Thyroid gland (tissue), 4 donors: ENCODE measurements around the gene CXCR4. TPM values are rescaled to one million over a fixed set of nuclear protein-coding genes. Genes with fewer than 3 reads are reported as not detected.

Experiments used
- DNase-seq, 2 donors: peaks; one replicate each; pipeline ENCODE4 v3.0.0-alpha.2; 2019
- H3K27ac ChIP-seq, 3 donors: fragments of 200-600 bp; sonication (generic); 1 replicate in 2 of 3; 2 replicates in 1 of 3; pipeline ENCODE4 v1.5.1; 2016 to 2019; ENCODE audit warnings: mild to moderate bottlenecking in 1 of 3, moderate library complexity in 1 of 3
- H3K27me3 ChIP-seq: fragments of 200-600 bp; sonication (generic); one replicate; pipeline ENCODE4 v1.5.1; 2019
- H3K36me3 ChIP-seq, 2 donors: fragments of 200-600 bp; sonication (generic); one replicate each; pipeline ENCODE4 v1.5.1; 2016 to 2019
- H3K4me1 ChIP-seq, 2 donors: fragments of 200-600 bp; sonication (generic); one replicate each; pipeline ENCODE4 v1.5.1; 2017 to 2019
- H3K4me3 ChIP-seq, 3 donors: fragments of 200-600 bp; sonication (generic); replicated peaks in 1 of 3; 1 replicate in 2 of 3; 2 replicates in 1 of 3; pipeline ENCODE4 v1.5.1; 2016; ENCODE audit warnings: mild to moderate bottlenecking in 1 of 3
- H3K9me3 ChIP-seq: fragments of 200-600 bp; sonication (generic); one replicate; pipeline ENCODE4 v1.5.1; 2017
- POLR2A ChIP-seq, 2 donors: fragments of 450-650 bp; IDR thresholded peaks; one replicate each; pipeline ENCODE4 v1.6.1; 2017; ENCODE audit warnings: antibody characterized with exemption in 2 of 2, mild to moderate bottlenecking in 2 of 2, moderate library complexity in 1 of 2
- WGBS, 2 donors: methylation state at CpG; one replicate each; pipeline ENCODE4 v1.1.5; 2017; 5-methylcytosine and 5-hydroxymethylcytosine counted together
- intact Hi-C: fragments of 100-400 bp; cut with DNase I; formaldehyde crosslinking; loops from one replicate; pipeline ENCODE4 v1.15.1; 2023
- total RNA-seq, 4 donors: library from RNA; depleted of rRNA; stranded (reverse); fragments of >200 nt; gene quantifications; one replicate each; pipeline ENCODE4 v1.2.3, GENCODE V29; 2016
- TF ChIP-seq, protein P1 (sequence below), 6 experiments: fragments of 200-600 bp in 3 of 6; fragments of 450-650 bp in 3 of 6; sonication (generic) in 3 of 6; IDR thresholded peaks; one replicate each; pipeline ENCODE4 v1.5.1; 2016 to 2019; ENCODE audit warnings: antibody characterized with exemption in 6 of 6, mild to moderate bottlenecking in 2 of 6, inconsistent platforms in 1 of 6, moderate library complexity in 1 of 6

CXCR4 gene
- total RNA-seq, 4 donors from 2014 or later = 7.1 to 17.5 (median 13.5) TPM

DNA sequence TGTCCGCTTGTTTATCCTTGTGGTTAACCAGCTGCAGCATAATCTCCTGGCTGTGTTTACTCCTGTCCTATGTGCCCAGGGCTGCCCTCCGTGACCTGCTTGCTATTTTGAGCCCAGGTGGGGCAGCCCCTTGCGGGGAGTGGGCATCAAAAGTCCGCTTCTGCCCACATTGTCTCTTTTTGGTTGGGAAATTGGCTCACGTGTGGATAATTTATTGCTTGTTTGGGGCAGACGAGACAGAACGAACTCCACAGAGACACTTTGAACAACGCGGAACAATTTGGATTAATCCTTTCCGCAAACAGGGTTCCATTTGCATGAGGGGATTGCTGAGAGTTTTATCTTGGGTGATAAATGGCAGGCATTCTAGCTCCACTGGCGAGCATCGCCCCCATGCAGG lies 8.1 kb upstream of the CXCR4 start:
- H3K27ac ChIP-seq = no peak overlapping the region
- no peaks in the 10 kb centered on the region for H3K36me3 ChIP-seq
- 65 to 73% methylated on average over 12 of the region's 12 CpGs for WGBS, 2 donors
- peaks cover 7 to 10% of the 10 kb centered on the region in 2 donors for H3K4me1 ChIP-seq
- TF ChIP-seq POLR2A (IDR thresholded peaks at IDR 0.05) = no peak
- TF ChIP-seq, protein P1, sequence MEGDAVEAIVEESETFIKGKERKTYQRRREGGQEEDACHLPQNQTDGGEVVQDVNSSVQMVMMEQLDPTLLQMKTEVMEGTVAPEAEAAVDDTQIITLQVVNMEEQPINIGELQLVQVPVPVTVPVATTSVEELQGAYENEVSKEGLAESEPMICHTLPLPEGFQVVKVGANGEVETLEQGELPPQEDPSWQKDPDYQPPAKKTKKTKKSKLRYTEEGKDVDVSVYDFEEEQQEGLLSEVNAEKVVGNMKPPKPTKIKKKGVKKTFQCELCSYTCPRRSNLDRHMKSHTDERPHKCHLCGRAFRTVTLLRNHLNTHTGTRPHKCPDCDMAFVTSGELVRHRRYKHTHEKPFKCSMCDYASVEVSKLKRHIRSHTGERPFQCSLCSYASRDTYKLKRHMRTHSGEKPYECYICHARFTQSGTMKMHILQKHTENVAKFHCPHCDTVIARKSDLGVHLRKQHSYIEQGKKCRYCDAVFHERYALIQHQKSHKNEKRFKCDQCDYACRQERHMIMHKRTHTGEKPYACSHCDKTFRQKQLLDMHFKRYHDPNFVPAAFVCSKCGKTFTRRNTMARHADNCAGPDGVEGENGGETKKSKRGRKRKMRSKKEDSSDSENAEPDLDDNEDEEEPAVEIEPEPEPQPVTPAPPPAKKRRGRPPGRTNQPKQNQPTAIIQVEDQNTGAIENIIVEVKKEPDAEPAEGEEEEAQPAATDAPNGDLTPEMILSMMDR (IDR thresholded peaks at IDR 0.05) = no peak
- no peaks in the 10 kb centered on the region for H3K9me3 ChIP-seq
- no peaks in the 10 kb centered on the region for H3K27me3 ChIP-seq
- no peak for DNase-seq
- H3K4me3 ChIP-seq = no peak overlapping the region
- intact Hi-C loops = no loop called here

DNA sequence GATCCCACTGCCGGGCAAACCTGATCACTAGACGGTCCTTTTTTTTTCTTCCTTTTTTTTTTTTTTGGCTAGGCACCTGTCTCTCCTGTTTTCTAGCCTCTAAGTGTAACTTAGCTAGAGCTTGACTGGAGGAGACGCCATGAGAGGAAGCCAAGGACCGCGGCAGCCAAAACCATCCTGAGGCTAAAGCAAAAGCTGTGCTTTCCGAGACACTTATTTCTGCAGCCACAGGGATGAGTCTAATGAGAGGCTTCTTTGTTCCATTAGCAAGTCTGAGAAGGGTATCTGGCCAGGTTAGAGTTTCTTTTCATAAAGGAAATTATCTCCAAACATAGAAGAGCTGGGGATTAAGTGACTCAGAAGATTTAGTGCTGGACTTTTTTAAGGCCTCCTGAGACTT lies 7.3 kb upstream of the CXCR4 start:
- TF ChIP-seq, protein P1 (IDR thresholded peaks at IDR 0.05) = no peak
- no peak for TF ChIP-seq POLR2A (IDR thresholded peaks at IDR 0.05)
- 68 to 75% methylated on average over 6 of the region's 6 CpGs for WGBS, 2 donors
- no peak overlapping the region for H3K27ac ChIP-seq
- H3K4me3 ChIP-seq = no peak overlapping the region
- intact Hi-C loops = no loop called here
- no peak for DNase-seq
- no peaks in the 10 kb centered on the region for H3K36me3 ChIP-seq
- H3K27me3 ChIP-seq = no peaks in the 10 kb centered on the region
- H3K4me1 ChIP-seq = peaks cover 7 to 10% of the 10 kb centered on the region in 2 donors
- H3K9me3 ChIP-seq = no peaks in the 10 kb centered on the region

DNA sequence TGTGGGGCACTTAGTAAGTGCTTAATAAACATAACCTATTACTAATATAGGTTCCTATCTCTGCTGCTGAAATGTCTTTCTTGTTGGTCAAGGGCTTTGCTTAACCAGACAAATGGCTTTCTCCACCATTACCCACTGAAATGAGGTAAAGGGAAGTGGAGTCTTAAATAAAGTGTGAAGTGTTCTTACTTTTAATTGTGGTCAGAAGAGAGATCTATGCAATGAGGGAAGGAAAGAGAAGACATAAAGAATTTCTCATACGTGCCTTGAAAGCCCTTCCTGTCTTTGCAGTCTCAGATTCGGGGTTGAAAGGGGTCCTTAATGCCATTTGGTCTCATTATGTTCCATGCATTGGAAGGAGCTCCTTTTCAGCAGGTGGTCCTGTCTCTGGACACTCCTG lies 6.9 kb upstream of the CXCR4 start:
- no peaks in the 10 kb centered on the region for H3K36me3 ChIP-seq
- no peak for DNase-seq
- H3K4me3 ChIP-seq = no peak overlapping the region
- no peaks in the 10 kb centered on the region for H3K9me3 ChIP-seq
- TF ChIP-seq, protein P1 (IDR thresholded peaks at IDR 0.05) = no peak
- no peak for TF ChIP-seq POLR2A (IDR thresholded peaks at IDR 0.05)
- H3K4me1 ChIP-seq = peaks cover 7 to 10% of the 10 kb centered on the region in 2 donors
- no peaks in the 10 kb centered on the region for H3K27me3 ChIP-seq
- intact Hi-C loops = no loop called here
- 85 to 86% methylated on average over 2 of the region's 2 CpGs for WGBS, 2 donors
- H3K27ac ChIP-seq = no peak overlapping the region

DNA sequence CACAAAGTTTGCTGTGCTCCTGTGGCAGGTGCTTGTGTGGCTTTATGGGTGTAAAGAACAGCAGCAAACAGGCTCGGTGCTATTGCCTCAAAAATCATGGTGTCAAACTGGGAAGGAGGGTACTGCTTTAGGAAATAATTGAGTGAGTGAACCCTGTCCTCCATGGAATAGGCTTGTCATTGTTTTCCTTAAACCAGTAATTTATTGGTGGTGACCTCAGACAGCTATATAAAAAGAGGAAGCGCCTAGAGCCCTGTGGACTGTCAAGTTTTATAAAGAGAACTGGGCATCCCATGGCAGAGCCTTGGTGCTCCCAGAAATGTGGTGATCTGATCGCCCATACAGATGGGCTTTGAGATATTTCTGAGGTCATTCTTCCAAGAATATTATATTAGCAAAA lies 4.7 kb upstream of the CXCR4 start:
- DNase-seq = no peak
- H3K9me3 ChIP-seq = no peaks in the 10 kb centered on the region
- TF ChIP-seq POLR2A (IDR thresholded peaks at IDR 0.05) = no peak
- TF ChIP-seq, protein P1 (IDR thresholded peaks at IDR 0.05) = no peak
- no peaks in the 10 kb centered on the region for H3K27me3 ChIP-seq
- no peak overlapping the region for H3K27ac ChIP-seq
- H3K4me1 ChIP-seq = peaks cover 7 to 16% of the 10 kb centered on the region in 2 donors
- no peaks in the 10 kb centered on the region for H3K36me3 ChIP-seq
- H3K4me3 ChIP-seq = no peak overlapping the region
- intact Hi-C loops = no loop called here
- 55 to 83% methylated on average over 3 of the region's 3 CpGs for WGBS, 2 donors

DNA sequence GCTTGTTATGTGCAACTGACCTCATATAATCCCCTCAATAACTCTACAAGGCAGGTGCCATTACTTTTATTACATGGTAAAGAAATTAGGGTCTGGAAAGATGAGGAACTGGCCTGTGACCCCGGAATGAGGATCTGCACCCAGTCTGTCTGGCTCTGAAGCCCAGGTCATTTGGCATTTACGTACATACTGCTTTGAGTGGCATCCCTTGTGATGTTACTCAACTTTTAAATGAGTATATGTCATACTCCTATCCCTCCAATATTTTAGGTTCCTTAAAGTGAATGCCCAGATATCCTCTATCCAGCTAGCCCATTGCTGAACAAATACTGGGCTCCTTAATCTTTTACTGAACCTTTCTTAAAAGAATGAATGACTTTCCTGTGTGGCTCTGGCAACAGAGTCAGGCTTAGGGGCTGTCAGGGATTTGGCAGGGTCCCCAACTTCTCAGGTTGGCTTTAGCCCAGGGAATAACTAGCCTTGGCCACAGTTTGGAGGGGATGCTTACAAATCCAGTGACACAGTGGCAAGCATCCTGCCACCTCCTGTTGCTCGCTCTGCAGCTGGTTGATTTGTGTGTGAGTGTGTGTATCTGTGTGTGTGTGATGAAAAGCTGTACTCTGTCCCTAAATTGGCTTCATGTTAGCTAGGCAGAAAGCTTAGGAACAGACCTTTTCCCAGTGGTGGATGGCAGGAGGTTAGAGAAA lies 3.4 kb upstream of the CXCR4 start:
- Histone ChIP-seq H3K27ac (no peak overlapping the region), H3K4me1 (peaks cover 14 to 24% of the 10 kb centered on the region in 2 donors), H3K9me3 (no peaks in the 10 kb centered on the region), H3K27me3 (no peaks in the 10 kb centered on the region), H3K36me3 (no peaks in the 10 kb centered on the region), H3K4me3 (no peak overlapping the region)
- no peak for DNase-seq
- 94 to 95% methylated on average over 3 of the region's 3 CpGs for WGBS, 2 donors
- intact Hi-C loops = no loop called here
- TF ChIP-seq, protein P1 (IDR thresholded peaks at IDR 0.05) = no peak
- no peak for TF ChIP-seq POLR2A (IDR thresholded peaks at IDR 0.05)
